Adrenal gland (tissue), 12 donors: ENCODE data around the gene GABRR2. TPM values are rescaled to one million over a fixed set of nuclear protein-coding genes. Genes with fewer than 3 reads are reported as not detected.
A peak's percentile ranks its signal among the peaks of the same experiment; 100 is the strongest.

Source experiments
- DNase-seq, 7 donors: peaks; one replicate each; pipeline ENCODE4 v3.0.0-alpha.2; 2019 to 2020
- H3K27ac ChIP-seq, 5 donors: fragments of 200-600 bp; sonication (generic) in 4 of 5; 1 replicate in 3 of 5; 2 replicates in 2 of 5; pipeline versions ENCODE4 v1.5.1 to v1.8.0; 2016 to 2020; ENCODE audit warnings: mild to moderate bottlenecking in 1 of 5
- H3K27me3 ChIP-seq: fragments of 200-600 bp; 2 replicates; pipeline ENCODE4 v1.8.0; 2021
- H3K36me3 ChIP-seq, 2 donors: fragments of 200-600 bp; replicated peaks in 1 of 2; 1 replicate in 1 of 2; 2 replicates in 1 of 2; pipeline versions ENCODE4 v1.5.1 to v1.8.0; 2018 to 2022
- H3K4me1 ChIP-seq, 2 donors: fragments of 200-600 bp; replicated peaks in 1 of 2; 1 replicate in 1 of 2; 2 replicates in 1 of 2; pipeline versions ENCODE4 v1.5.1 to v1.8.0; 2018 to 2021
- H3K4me3 ChIP-seq, 4 donors: fragments of 200-600 bp; sonication (generic) in 3 of 4; one replicate each; pipeline ENCODE4 v1.5.1; 2016 to 2018
- H3K9me3 ChIP-seq, 3 donors: fragments of 200-600 bp; sonication (generic) in 1 of 3; replicated peaks in 1 of 3; 1 replicate in 2 of 3; 2 replicates in 1 of 3; pipeline versions ENCODE4 v1.5.1 to v1.8.0; 2016 to 2021
- POLR2A ChIP-seq, 2 donors: fragments of 450-650 bp; IDR thresholded peaks; one replicate each; pipeline ENCODE4 v1.6.1; 2017; ENCODE audit warnings: antibody characterized with exemption in 2 of 2, mild to moderate bottlenecking in 2 of 2, moderate library complexity in 1 of 2
- WGBS, 4 donors: extraction: QIAGEN DNeasy Blood & Tissue Kit in 2 of 4; methylation state at CpG; one replicate each; pipeline versions ENCODE4 v1.1.5 to v1.1.7; 2013 to 2017; 5-methylcytosine and 5-hydroxymethylcytosine counted together
- intact Hi-C, 2 donors: fragments of 100-400 bp; cut with DNase I; formaldehyde crosslinking; loops; one replicate each; pipeline versions ENCODE4 v1.14.1 to v1.15.0; 2022 to 2023
- polyA plus RNA-seq, 3 donors: library from polyadenylated mRNA; stranded (reverse); fragments of 200-250 nt in 2 of 3; fragments of 350-450 nt in 1 of 3; fragmentation: Illumina TruSeq in 1 of 3; extraction: RNeasy Lipid Tissue Mini Kit (QIAGEN cat#74804) in 1 of 3; gene quantifications; one replicate each; pipeline ENCODE4 v1.2.3, GENCODE V29; 2013 to 2014
- total RNA-seq, 9 donors: library from RNA; depleted of rRNA in 4 of 9; stranded (reverse); fragments of >200 nt in 4 of 9; fragments of 120-200 nt in 1 of 9; fragmentation: NEBNext Ultra II Directional in 1 of 9; extraction: Animal tissue kit (Norgen Biotek cat#: 25700) in 1 of 9; gene quantifications; one replicate each; pipeline versions ENCODE4 v1.1.0 to v1.2.4, GENCODE V29; 2013 to 2023
- TF ChIP-seq, protein P1 (sequence below), 6 experiments: fragments of 450-650 bp in 4 of 6; fragments of 200-600 bp in 2 of 6; sonication (generic) in 1 of 6; IDR thresholded peaks; 1 replicate in 5 of 6; 2 replicates in 1 of 6; pipeline versions ENCODE4 v1.5.1 to v1.8.0; 2016 to 2021; ENCODE audit warnings: antibody characterized with exemption in 6 of 6, mild to moderate bottlenecking in 2 of 6, moderate library complexity in 1 of 6
- donor health status: healthy with polysubstance abuse.
- donor health status: Bipolar disorder and iron deficiency.
- donor health status: DM: yes; HTN: yes; CAD: no.
- donor health status: DM: no; HTN: no; CAD: no.
- donor health status: DM: no; HTN: no; CAD: no.
- donor health status: DM: yes; HTN: yes; CAD: no.

GABRR2 gene
- total and polyA plus RNA-seq, 12 donors: 0.17 to 2.4 (median 0.71) TPM; not detected in 2

- Histone ChIP-seq H3K27ac (no peak overlapping the region), H3K36me3 (peaks cover 0 to 46% of the 10 kb centered on the region in 2 donors), H3K4me3 (no peak overlapping the region), H3K27me3 (no peaks in the 10 kb centered on the region), H3K4me1 (peaks cover under 1 to 5% of the 10 kb centered on the region in 2 donors), H3K9me3 (no peaks in the 10 kb centered on the region)
- 78 to 94% (median 84%) methylated on average over 2 of the region's 2 CpGs for WGBS, 4 donors
- intact Hi-C loops: no loop called here
- TF ChIP-seq, protein P1, sequence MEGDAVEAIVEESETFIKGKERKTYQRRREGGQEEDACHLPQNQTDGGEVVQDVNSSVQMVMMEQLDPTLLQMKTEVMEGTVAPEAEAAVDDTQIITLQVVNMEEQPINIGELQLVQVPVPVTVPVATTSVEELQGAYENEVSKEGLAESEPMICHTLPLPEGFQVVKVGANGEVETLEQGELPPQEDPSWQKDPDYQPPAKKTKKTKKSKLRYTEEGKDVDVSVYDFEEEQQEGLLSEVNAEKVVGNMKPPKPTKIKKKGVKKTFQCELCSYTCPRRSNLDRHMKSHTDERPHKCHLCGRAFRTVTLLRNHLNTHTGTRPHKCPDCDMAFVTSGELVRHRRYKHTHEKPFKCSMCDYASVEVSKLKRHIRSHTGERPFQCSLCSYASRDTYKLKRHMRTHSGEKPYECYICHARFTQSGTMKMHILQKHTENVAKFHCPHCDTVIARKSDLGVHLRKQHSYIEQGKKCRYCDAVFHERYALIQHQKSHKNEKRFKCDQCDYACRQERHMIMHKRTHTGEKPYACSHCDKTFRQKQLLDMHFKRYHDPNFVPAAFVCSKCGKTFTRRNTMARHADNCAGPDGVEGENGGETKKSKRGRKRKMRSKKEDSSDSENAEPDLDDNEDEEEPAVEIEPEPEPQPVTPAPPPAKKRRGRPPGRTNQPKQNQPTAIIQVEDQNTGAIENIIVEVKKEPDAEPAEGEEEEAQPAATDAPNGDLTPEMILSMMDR (IDR thresholded peaks at IDR 0.05): no peak
- TF ChIP-seq POLR2A (IDR thresholded peaks at IDR 0.05): no peak
- DNase-seq: peak in 1 of 7 donors; percentile 13
These were observed 24.5 kb upstream of the GABRR2 start for GRCh38 chr6:89339565-89339964.

GRCh38 chr6:89335164-89335563 is 20.1 kb upstream of the GABRR2 start:
- peaks cover 0 to 5% of the 10 kb centered on the region in 2 donors for H3K4me1 ChIP-seq
- no peak for DNase-seq
- TF ChIP-seq, protein P1 (IDR thresholded peaks at IDR 0.05): no peak
- no peak for TF ChIP-seq POLR2A (IDR thresholded peaks at IDR 0.05)
- no peak overlapping the region for H3K4me3 ChIP-seq
- WGBS, 4 donors: 76 to 86% (median 80%) methylated on average over 3 of the region's 3 CpGs
- intact Hi-C loops: no loop called here
- peaks cover 0 to 57% of the 10 kb centered on the region in 2 donors for H3K36me3 ChIP-seq
- H3K27me3 ChIP-seq: no peaks in the 10 kb centered on the region
- H3K9me3 ChIP-seq: no peaks in the 10 kb centered on the region
- H3K27ac ChIP-seq: no peak overlapping the region

- H3K27ac ChIP-seq: no peak overlapping the region
- peaks cover 0 to 50% of the 10 kb centered on the region in 2 donors for H3K36me3 ChIP-seq
- TF ChIP-seq, protein P1 (IDR thresholded peaks at IDR 0.05): no peak
- TF ChIP-seq POLR2A (IDR thresholded peaks at IDR 0.05): no peak
- DNase-seq: no peak
- WGBS, 4 donors: 95 to 100% (median 96%) methylated on average over 1 of the region's 1 CpG
- no peaks in the 10 kb centered on the region for H3K27me3 ChIP-seq
- intact Hi-C loops: no loop called here
- no peaks in the 10 kb centered on the region for H3K4me1 ChIP-seq
- H3K4me3 ChIP-seq: no peak overlapping the region
- no peaks in the 10 kb centered on the region for H3K9me3 ChIP-seq
These were observed 15.8 kb upstream of the GABRR2 start for GRCh38 chr6:89330910-89331309.

DNA sequence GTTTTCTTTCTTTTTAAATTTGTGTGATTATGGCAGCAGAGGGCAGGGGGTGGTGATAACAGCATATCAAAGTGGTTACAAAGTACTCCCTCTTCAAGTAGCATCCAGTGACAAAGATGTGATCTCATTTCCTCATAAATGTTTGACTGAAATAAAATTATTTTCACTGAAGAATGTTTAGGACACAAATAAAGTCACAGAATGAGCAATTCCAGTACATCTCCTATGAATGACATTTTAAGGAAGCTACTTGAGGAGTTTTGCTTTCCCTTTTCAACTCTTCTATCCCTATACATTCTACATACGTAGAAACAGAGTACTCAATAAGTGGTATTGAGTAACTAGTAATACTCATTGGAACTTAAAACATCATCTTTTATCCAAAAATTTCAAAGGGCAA is 13.9 kb upstream of the GABRR2 start:
- intact Hi-C loops: no loop called here
- no peak overlapping the region for H3K4me3 ChIP-seq
- H3K27ac ChIP-seq: no peak overlapping the region
- H3K9me3 ChIP-seq: no peaks in the 10 kb centered on the region
- H3K27me3 ChIP-seq: no peaks in the 10 kb centered on the region
- no peak for DNase-seq
- no peaks in the 10 kb centered on the region for H3K4me1 ChIP-seq
- 83 to 90% (median 87%) methylated on average over 1 of the region's 1 CpG for WGBS, 4 donors
- TF ChIP-seq POLR2A (IDR thresholded peaks at IDR 0.05): no peak
- TF ChIP-seq, protein P1 (IDR thresholded peaks at IDR 0.05): no peak
- peaks cover 0 to 34% of the 10 kb centered on the region in 2 donors for H3K36me3 ChIP-seq
